BE2C (cell line): Measurements from ENCODE around the gene SLC2A14.
"Not testable (repeated sequence)": the region's sequence is repeated elsewhere in the genome, so short reads cannot be mapped to it uniquely, and the experiment has no call there.

ENCODE experiments used
- DNase-seq: peaks from one replicate; pipeline ENCODE4 v3.0.0-alpha.2; 2020
- H3K27me3 ChIP-seq: fragments of 250-450 bp; sonication (Bioruptor Pico); 2 replicates; pipeline ENCODE4 v1.5.1; 2020; ENCODE audit warnings: mild to moderate bottlenecking
- H3K36me3 ChIP-seq: fragments of 250-450 bp; sonication (Bioruptor Pico); 2 replicates; pipeline ENCODE4 v1.5.1; 2020; ENCODE audit warnings: mild to moderate bottlenecking
- H3K4me1 ChIP-seq: fragments of 250-450 bp; sonication (Bioruptor Pico); 2 replicates; pipeline ENCODE4 v1.5.1; 2020
- H3K4me3 ChIP-seq: 2 replicates; pipeline ENCODE4 v1.5.1; 2011; ENCODE audit warnings: low read depth, low read length
- H3K9me3 ChIP-seq: fragments of 250-450 bp; sonication (Bioruptor Pico); 2 replicates; pipeline ENCODE4 v1.5.1; 2020
- CTCF ChIP-seq: IDR thresholded peaks from 2 replicates; pipeline ENCODE4 v1.5.1; 2012; ENCODE audit warnings: mild to moderate bottlenecking, low read depth, low read length

The SLC2A14 gene

DNA sequence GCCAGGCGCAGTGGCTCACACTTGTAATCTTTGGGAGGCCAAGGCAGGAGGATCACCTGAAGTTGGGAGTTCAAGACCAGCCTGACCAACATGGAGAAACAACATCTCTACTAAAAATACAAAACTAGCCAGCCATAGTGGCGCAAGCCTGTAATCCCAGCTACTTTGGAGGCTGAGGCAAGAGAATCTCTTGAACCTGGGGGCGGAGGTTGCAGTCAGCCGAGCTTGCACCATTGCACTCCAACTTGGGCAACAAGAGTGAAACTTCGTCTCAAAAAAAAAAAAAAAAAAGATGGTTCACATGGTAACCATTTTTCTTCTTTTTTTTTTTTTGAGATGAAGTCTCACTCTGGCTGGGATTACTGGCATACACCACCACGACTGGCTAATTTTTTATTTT, 35.3 kb downstream of the SLC2A14 start:
- Histone ChIP-seq H3K4me3 (no peak overlapping the region), H3K36me3 (no peaks in the 10 kb centered on the region), H3K27me3 (peaks cover 5% of the 10 kb centered on the region; the same call in 1 of the 2 replicates), H3K9me3 (no peaks in the 10 kb centered on the region), H3K4me1 (no peaks in the 10 kb centered on the region)
- TF ChIP-seq CTCF: no peak
- no peak for DNase-seq

GRCh38 chr12:7835766-7836165, 36.9 kb downstream of the SLC2A14 start:
- H3K27me3 ChIP-seq: no peaks in the 10 kb centered on the region; the same call in 1 of the 2 replicates
- H3K36me3 ChIP-seq: no peaks in the 10 kb centered on the region
- no peaks in the 10 kb centered on the region for H3K4me1 ChIP-seq
- no peak overlapping the region for H3K4me3 ChIP-seq
- no peak for TF ChIP-seq CTCF
- no peak for DNase-seq
- no peaks in the 10 kb centered on the region for H3K9me3 ChIP-seq

GRCh38 chr12:7835116-7835515, 37.6 kb downstream of the SLC2A14 start:
- Histone ChIP-seq H3K4me1 (no peaks in the 10 kb centered on the region), H3K36me3 (no peaks in the 10 kb centered on the region), H3K4me3 (no peak overlapping the region), H3K9me3 (no peaks in the 10 kb centered on the region), H3K27me3 (no peaks in the 10 kb centered on the region)
- DNase-seq: no peak
- TF ChIP-seq CTCF: no peak

GRCh38 chr12:7834701-7835100, 38.0 kb downstream of the SLC2A14 start:
- Histone ChIP-seq H3K4me1 (no peaks in the 10 kb centered on the region), H3K4me3 (no peak overlapping the region), H3K9me3 (no peaks in the 10 kb centered on the region), H3K36me3 (no peaks in the 10 kb centered on the region), H3K27me3 (no peaks in the 10 kb centered on the region)
- DNase-seq: no peak
- no peak for TF ChIP-seq CTCF

GRCh38 chr12:7833831-7834230, 38.9 kb downstream of the SLC2A14 start:
- no peaks in the 10 kb centered on the region for H3K27me3 ChIP-seq
- no peaks in the 10 kb centered on the region for H3K4me1 ChIP-seq
- no peak for DNase-seq
- TF ChIP-seq CTCF: no peak
- no peak overlapping the region for H3K4me3 ChIP-seq
- H3K9me3 ChIP-seq: no peaks in the 10 kb centered on the region
- H3K36me3 ChIP-seq: no peaks in the 10 kb centered on the region

DNA sequence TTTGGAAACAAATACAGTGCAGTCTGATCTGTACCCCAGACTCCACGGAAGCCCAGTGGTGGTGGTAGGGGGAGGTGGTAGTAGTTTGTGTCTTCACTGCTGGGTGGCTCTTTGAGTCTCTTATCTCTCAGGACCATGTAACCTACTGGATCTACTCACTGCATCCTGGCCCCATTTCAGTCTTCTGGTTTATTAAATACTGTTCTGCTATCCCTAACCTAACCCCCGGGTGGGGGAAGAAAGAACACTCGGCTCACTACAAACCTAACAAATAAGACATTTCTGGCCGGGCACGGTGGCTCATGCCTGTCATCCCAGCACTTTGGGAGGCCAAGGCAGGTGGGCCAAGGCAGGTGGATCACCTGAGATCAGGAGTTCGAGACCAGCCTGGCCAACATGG, 39.5 kb downstream of the SLC2A14 start:
- not testable (repeated sequence) for H3K9me3 ChIP-seq, H3K4me3 ChIP-seq, DNase-seq, H3K27me3 ChIP-seq, H3K36me3 ChIP-seq, H3K4me1 ChIP-seq
